Tibial artery (tissue), 4 donors: ENCODE results near the gene ZNF629.
A peak's percentile ranks its signal among the peaks of the same experiment; 100 is the strongest.
"Not testable (repeated sequence)": the region's sequence is repeated elsewhere in the genome, so short reads cannot be mapped to it uniquely, and the experiment has no call there.

Source experiments
- DNase-seq, 2 donors: peaks; one replicate each; pipeline ENCODE4 v3.0.0-alpha.2; 2019
- H3K27ac ChIP-seq, 2 donors: fragments of 200-600 bp; sonication (generic) in 1 of 2; 1 replicate in 1 of 2; 2 replicates in 1 of 2; pipeline ENCODE4 v1.5.1; 2018 to 2019; ENCODE audit warnings: mild to moderate bottlenecking in 1 of 2
- H3K27me3 ChIP-seq, 2 donors: fragments of 200-600 bp; sonication (generic) in 1 of 2; one replicate each; pipeline versions ENCODE4 v1.5.1 to v1.6.0; 2016 to 2019
- H3K36me3 ChIP-seq, 3 donors: fragments of 200-600 bp; sonication (generic) in 2 of 3; one replicate each; pipeline ENCODE4 v1.5.1; 2016 to 2019; ENCODE audit warnings: mild to moderate bottlenecking in 2 of 3
- H3K4me1 ChIP-seq, 4 donors: fragments of 200-600 bp; sonication (generic) in 2 of 4; 1 replicate in 3 of 4; 2 replicates in 1 of 4; pipeline ENCODE4 v1.5.1; 2016 to 2019
- H3K4me3 ChIP-seq, 2 donors: fragments of 200-600 bp; sonication (generic) in 1 of 2; 1 replicate in 1 of 2; 2 replicates in 1 of 2; pipeline ENCODE4 v1.5.1; 2018 to 2019; ENCODE audit warnings: mild to moderate bottlenecking in 2 of 2
- H3K9me3 ChIP-seq, 3 donors: fragments of 200-600 bp; sonication (generic) in 1 of 3; one replicate each; pipeline ENCODE4 v1.5.1; 2016 to 2019
- CTCF ChIP-seq, 2 experiments: fragments of 200-600 bp in 1 of 2; fragments of 450-650 bp in 1 of 2; IDR thresholded peaks; one replicate each; pipeline ENCODE4 v1.5.1; 2017 to 2019; ENCODE audit warnings: antibody characterized with exemption in 2 of 2, mild to moderate bottlenecking in 1 of 2, moderate library complexity in 1 of 2
- intact Hi-C: fragments of 100-400 bp; cut with DNase I; formaldehyde crosslinking; loops from one replicate; pipeline ENCODE4 v1.15.0; 2023; ENCODE audit warnings: low total_unique reads

ZNF629 gene

GRCh38 chr16:30786936-30787612 lies at the start of gene ZNF629:
Gene ZNF629 (minus strand): TSS chr16:30787205. CDS start chr16:30784482, 2,723 bp downstream.
- Histone ChIP-seq H3K36me3 (peaks cover 17 to 30% (median 20%) of the 10 kb centered on the region in 3 donors), H3K4me1 (peaks cover 0 to 25% (median 16%) of the 10 kb centered on the region in 4 donors), H3K27me3 (no peaks in the 10 kb centered on the region), H3K27ac (peak within 1 kb of the TSS; percentile 87 to 94), H3K9me3 (no peaks in the 10 kb centered on the region), H3K4me3 (peak within 1 kb of the TSS; percentile 84 to 88)
- peak in 1 of 2 experiments; percentile 4 for TF ChIP-seq CTCF (IDR thresholded peaks at IDR 0.05)
- DNase-seq: peak; percentile 69 to 83
- intact Hi-C loops: no loop called here

- TF ChIP-seq CTCF (IDR thresholded peaks at IDR 0.05): no peak
- peaks cover 0 to 15% (median 0%) of the 10 kb centered on the region in 3 donors for H3K36me3 ChIP-seq
- DNase-seq: no peak
- H3K4me3 ChIP-seq: no peak overlapping the region
- no peaks in the 10 kb centered on the region for H3K27me3 ChIP-seq
- no peaks in the 10 kb centered on the region for H3K9me3 ChIP-seq
- H3K4me1 ChIP-seq: no peaks in the 10 kb centered on the region
- H3K27ac ChIP-seq: no peak overlapping the region
- intact Hi-C loops: no loop called here
Measured at GRCh38 chr16:30834130-30834740, 47.2 kb upstream of the ZNF629 start.

- Histone ChIP-seq H3K36me3 (peaks cover 0 to 14% (median 0%) of the 10 kb centered on the region in 3 donors), H3K4me1 (no peaks in the 10 kb centered on the region), H3K4me3 (no peak overlapping the region), H3K9me3 (no peaks in the 10 kb centered on the region), H3K27me3 (no peaks in the 10 kb centered on the region), H3K27ac (no peak overlapping the region)
- TF ChIP-seq CTCF (IDR thresholded peaks at IDR 0.05): no peak
- no peak for DNase-seq
- intact Hi-C loops: no loop called here
Measured at GRCh38 chr16:30830072-30830417, 43.0 kb upstream of the ZNF629 start.

GRCh38 chr16:30829130-30830071 lies 42.4 kb upstream of the ZNF629 start:
- TF ChIP-seq CTCF (IDR thresholded peaks at IDR 0.05): no peak
- Histone ChIP-seq H3K4me3 (no peak overlapping the region), H3K27me3 (no peaks in the 10 kb centered on the region), H3K36me3 (peaks cover 0 to 8% (median 0%) of the 10 kb centered on the region in 3 donors), H3K4me1 (no peaks in the 10 kb centered on the region), H3K27ac (no peak overlapping the region), H3K9me3 (no peaks in the 10 kb centered on the region)
- DNase-seq: peak in 1 of 2 donors; percentile 27
- intact Hi-C loops: no loop called here

- H3K27ac ChIP-seq: no peak overlapping the region
- H3K36me3 ChIP-seq: no peaks in the 10 kb centered on the region
- H3K4me3 ChIP-seq: no peak overlapping the region
- no peaks in the 10 kb centered on the region for H3K27me3 ChIP-seq
- H3K9me3 ChIP-seq: no peaks in the 10 kb centered on the region
- intact Hi-C loops: no loop called here
- TF ChIP-seq CTCF (IDR thresholded peaks at IDR 0.05): no peak
- DNase-seq: no peak
- H3K4me1 ChIP-seq: no peaks in the 10 kb centered on the region
Measured at GRCh38 chr16:30821891-30822290, 34.9 kb upstream of the ZNF629 start.

- H3K4me1 ChIP-seq, intact Hi-C loops, H3K36me3 ChIP-seq, H3K27ac ChIP-seq, DNase-seq, H3K27me3 ChIP-seq, H3K4me3 ChIP-seq, H3K9me3 ChIP-seq: not testable (repeated sequence)
Measured at GRCh38 chr16:30821441-30821840, 34.4 kb upstream of the ZNF629 start.
